ENCODE results near the gene MICB.
"Not testable (repeated sequence)": the region's sequence is repeated elsewhere in the genome, so short reads cannot be mapped to it uniquely, and the experiment has no call there.

The MICB gene

DNA sequence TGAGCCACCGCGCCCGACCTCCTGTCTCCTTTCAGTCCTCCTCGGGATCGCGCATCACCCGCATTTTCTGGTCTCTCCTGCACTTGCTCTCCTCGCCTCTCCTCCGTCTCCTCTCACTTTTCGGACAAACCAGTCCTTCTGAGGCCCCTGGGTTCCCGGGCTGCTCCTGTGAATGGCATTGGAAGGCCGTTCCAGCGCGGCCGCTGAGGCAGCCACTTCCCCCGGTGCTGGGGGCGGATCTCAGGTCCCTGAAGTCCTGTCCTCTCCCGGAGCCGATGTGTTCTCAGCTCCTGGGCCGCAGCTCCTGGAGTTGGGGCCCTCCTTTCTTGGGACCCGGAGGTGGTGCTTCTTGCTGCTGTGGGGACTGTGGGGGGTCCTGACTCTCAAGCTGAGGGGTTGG is 803 bp downstream of the MICB start:
- DNase-seq (ENCODE audit: low read depth in 2 of 2, low spot score in 1 of 2): no peak

DNA sequence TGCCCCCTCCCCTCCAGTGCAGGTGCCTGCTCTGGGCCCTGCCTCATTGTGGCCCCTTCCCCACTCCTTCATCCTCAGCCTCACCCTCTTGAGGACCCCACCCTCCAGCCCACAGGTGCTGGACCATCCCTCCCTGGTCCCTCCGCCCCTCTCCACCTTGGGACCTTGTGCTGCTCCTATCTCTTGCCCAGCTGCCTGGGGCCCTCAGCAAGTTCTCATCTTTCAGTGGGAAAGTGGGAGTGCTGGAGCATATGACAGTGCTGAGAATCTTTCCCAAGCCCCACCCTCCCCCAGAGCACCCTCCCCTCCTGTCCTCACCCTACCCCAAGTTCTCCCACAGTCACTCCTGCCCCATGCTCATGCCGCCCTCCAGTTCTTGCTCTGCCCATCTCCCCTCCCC is 1.7 kb downstream of the MICB start:
- DNase-seq (ENCODE audit: low read depth in 2 of 2, low spot score in 1 of 2): not testable (repeated sequence)

DNA sequence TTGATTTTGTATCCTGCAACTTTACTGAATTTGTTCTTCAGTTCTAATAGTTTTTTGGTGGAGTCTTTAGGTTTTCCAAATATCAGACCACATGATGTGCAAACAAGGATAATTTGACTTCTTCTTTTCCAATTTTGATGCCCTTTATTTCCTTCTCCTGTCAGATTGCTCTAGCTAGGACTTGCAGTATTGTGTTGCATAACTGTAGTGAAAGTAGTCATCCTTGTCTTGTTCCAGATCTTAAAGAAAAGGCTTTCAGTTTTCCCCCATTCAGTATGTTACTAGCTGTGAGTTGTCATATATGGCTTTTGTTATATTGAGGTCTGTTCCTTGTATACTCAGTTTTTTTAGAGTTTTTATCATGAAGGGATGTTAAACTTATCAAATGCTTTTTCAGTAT is 4.6 kb downstream of the MICB start:
- DNase-seq (ENCODE audit: low read depth in 2 of 2, low spot score in 1 of 2): no peak

DNA sequence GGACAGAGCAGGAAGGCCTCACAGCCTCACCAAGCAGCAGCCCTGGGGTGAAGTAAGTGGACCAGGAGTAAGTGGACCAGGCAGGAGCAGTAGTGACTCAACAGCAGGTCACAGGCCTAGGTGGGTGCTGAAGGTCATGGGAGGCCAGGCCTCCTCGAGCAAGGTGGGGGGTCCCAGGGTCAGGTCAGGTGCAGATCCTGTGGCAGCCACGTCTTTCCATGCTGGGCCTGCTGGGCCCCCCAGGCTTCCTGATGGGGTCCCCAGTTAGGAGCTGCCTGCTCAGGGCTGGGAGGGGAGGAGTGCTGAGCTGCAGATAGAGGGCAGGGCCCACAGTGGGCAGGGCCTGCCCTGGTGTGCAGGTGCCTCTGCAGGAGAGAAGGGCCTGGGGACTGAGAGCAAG is 11.1 kb downstream of the MICB start:
- DNase-seq (ENCODE audit: low read depth in 2 of 2, low spot score in 1 of 2): not testable (repeated sequence)

DNA sequence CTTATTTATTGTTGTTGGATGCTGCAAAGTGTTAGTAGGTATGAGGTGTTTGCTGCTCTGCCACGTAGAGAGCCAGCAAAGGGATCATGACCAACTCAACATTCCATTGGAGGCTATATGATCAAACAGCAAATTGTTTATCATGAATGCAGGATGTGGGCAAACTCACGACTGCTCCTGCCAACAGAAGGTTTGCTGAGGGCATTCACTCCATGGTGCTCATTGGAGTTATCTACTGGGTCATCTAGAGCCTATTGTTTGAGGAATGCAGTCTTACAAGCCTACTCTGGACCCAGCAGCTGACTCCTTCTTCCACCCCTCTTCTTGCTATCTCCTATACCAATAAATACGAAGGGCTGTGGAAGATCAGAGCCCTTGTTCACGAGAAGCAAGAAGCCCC is 12.1 kb downstream of the MICB start:
- no peak for DNase-seq (ENCODE audit: low read depth in 2 of 2, low spot score in 1 of 2)

DNA sequence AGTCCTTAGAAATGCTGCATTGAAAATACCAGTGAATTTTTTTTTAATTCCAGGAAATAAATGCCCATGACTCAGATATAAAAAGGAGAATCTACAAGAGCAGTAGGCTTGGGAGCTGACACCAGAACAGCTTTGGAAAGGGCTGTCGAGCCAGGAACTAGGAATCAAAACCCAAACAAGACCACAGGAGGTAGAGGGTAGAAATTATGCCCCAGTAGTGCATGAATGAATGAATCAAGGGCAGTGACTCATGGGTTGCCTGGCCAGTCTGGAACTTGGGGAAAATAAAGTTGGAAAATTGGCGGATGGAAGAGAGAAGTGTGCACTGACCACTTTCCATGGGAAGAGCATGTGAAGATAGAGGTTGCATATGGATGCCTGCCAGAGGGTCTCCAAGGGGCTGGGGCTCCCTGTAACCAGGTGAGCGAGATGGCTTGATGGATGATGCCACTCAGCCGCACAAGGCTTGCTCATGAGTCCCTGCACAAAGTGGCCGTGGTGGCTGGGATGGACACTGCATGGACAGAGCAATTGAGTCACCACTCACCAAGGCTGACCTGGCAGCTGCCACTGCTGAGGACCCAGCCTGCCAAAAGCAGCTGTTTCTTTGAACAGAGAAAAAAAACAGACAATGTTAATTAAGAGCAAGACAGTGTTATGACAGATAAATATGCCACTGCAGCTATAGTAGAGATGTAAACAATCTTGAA is 15.7 kb downstream of the MICB start:
- no peak for DNase-seq (ENCODE audit: low read depth in 2 of 2, low spot score in 1 of 2)

DNA sequence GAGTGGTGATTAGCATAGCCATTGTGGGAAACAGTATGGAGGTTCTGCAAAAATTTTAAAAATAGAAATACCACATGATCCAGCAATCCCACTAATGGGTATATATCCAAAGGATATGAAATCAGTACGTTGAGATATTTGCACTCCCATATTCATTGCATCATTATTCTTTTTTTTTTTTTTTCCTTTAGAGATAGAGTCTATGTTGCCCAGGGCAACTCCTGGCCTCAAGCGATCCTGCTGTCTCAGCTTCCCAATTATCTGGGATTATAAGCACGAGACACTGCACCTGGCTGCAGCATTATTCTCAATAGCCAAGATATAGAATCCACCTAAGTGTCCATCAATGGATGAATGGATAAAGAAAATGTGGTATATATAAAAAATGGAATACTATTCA is 23.9 kb downstream of the MICB start:
- no peak for DNase-seq (ENCODE audit: low read depth in 2 of 2, low spot score in 1 of 2)

DNA sequence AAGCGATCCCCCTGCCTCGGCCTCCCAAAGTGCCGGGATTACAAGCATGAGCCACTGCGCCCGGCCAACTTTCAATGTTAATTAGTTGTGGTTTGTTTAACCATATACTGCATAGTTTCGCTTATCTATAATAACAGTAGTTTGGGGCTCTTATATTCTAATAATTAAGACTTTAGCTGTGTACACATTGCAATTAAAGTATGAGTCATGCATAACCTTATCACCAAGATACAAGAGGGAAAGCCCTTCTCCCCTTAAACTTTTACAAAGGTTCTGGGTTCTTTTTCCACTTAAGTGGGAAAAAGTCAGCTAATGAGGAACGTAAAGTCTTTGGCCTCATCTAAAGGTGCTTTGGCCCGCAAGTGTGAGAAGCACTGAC is 27.6 kb downstream of the MICB start:
- no peak for DNase-seq (ENCODE audit: low read depth in 2 of 2, low spot score in 1 of 2)

DNA sequence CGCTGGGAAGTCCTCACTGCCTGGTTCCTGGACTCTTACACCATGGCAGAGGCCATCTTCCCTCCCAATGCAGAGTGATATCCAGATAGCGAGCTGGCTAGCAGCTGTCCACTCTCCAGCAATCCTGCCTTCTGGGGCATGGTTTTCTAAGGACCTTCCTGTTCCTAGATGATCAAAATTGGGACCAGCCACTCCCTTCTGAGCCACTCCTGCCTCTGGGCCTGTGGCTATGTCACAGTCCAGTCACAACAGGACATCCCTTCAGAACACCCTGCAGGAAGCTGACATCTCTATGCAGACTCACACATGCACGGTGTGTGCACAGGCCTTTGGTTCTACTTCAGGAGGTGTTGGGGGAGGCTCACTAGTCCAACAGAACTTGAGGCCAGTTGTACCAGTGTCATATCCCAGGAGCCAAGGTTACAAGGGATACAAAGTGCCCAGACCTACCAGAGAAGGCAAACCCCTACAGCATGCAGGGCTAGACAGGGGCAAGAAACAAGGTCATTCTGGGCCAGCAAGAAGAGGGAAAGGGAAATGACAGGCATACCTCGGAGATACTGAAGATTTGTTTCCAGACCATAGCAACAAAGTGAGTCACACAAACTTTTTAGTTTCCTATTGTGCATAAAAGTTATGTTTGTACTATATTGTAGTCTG is 28.1 kb downstream of the MICB start:
- no peak for DNase-seq (ENCODE audit: low read depth in 2 of 2, low spot score in 1 of 2)

DNA sequence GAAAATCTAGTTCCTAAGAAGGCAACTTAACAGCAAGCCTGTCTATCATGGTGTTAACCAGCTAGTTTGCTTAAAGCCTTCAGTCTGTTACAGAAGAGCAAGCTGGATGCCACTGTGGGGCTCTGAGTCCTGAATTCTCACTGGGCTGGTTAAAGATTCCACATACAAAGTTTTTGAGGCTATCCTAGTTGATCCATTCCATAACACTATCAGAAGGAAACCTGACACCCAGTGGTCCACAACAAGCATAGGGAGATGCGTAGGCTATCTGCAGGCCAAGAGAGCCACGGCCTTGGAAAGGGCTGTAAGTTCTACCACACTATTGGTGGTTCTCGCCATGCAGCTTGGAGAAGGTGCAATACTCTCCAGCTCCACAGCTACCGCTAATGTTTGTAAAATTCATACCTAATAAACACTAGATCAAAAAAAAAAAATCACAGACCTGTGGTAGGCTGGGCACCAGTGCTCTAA is 30.4 kb downstream of the MICB start:
- no peak for DNase-seq (ENCODE audit: low read depth in 2 of 2, low spot score in 1 of 2)

DNA sequence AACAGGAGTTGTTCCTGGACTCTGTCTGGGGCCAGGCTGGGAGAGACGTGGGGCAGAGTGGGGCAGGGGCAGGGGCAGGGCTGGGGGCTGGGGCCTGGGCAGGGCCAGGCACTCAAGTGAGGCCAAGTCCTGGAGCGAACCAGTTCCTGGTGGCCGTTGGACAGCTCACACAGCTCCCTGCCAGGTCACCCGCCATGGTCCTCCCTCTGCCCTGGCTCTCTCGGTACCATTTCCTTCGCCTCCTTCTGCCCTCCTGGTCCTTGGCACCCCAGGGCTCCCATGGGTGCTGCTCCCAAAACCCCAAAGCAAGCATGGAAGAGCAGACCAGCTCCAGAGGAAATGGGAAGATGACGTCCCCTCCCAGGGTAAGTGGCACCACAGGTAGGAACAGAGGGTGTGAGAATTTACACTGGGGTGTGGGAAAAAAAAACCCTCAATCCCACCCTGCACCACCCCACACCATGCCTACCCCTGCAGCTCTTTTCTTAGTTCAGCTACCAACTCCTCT is 30.9 kb downstream of the MICB start, which contains the start of gene MCCD1:
Gene MCCD1, plus strand, starts transcription at position 142 of the 508 bp plus-strand sequence. Its CDS starts 53 bp downstream, at position 195.
- no peak for DNase-seq (ENCODE audit: low read depth in 2 of 2, low spot score in 1 of 2)

DNA sequence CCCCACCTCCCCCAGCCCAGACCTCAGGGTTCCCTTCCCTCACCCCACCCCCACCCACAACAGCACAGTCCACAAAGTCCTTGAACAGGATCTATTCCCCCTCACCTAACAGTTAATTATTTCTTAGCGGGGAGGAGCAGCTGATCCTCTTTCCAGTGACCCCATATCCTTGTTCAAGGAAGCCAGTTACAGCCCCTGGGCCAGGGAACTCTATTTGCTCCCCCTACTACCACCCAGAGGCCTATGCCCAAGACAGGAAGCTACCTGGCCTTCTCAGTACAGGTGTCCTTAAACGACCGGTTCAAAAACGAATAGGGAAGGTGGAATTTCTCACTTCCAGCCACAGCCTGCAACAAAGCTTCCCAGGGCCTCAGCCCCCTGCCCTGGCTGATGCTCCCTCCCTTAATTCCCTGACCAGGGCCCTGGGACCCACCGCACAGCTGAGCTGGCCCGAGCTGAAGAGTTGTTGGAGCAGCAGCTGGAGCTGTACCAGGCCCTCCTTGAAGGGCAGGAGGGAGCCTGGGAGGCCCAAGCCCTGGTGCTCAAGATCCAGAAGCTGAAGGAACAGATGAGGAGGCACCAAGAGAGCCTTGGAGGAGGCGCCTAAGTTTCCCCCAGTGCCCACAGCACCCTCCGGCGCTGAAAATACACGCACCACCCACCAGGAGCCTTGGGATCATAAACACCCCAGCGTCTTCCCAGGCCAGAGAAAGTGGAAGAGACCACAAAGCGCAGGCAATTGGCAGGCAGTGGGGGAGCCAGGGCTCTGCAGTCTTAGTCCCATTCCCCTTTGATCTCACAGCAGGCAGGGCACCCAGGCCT is 31.6 kb downstream of the MICB start:
- DNase-seq (ENCODE audit: low read depth in 2 of 2, low spot score in 1 of 2): no peak

DNA sequence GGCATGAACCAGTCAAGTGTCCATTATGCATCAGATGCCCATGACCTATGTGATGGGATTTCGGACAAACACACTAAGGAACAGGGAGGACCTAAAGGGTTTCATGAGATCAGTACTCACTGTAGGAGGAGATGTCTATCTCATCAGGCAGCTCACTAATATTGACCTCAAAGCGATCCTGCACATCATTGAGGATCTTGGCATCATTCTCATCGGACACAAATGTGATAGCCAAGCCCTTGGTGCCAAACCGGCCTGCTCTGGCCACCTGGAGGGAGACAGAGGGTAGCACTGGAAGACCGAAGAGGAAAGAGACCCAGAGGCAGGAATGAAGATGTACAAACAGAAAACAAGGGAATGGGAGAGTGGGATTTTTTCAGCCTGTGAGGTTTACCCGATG is 32.7 kb downstream of the MICB start:
- no peak for DNase-seq (ENCODE audit: low read depth in 2 of 2, low spot score in 1 of 2)

DNA sequence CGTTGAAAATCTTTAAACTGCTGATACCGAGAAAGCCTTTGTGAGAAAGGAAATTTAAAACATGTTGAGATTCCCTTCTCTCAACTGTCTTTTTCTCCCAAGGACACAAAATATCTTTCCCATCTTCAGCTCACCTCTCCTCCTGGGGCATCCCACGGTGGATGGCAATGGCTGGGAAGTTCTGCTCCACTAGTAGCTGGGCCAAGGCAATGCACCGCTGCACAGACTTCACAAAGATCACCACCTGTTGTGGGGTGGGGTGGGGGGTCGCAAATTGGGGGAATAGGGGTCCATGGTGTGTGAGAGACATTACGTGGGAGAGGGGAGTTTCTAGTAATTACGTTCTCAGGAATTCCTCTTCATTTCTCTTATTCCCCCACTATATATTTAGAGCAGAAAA is 33.2 kb downstream of the MICB start:
- DNase-seq (ENCODE audit: low read depth in 2 of 2, low spot score in 1 of 2): no peak

DNA sequence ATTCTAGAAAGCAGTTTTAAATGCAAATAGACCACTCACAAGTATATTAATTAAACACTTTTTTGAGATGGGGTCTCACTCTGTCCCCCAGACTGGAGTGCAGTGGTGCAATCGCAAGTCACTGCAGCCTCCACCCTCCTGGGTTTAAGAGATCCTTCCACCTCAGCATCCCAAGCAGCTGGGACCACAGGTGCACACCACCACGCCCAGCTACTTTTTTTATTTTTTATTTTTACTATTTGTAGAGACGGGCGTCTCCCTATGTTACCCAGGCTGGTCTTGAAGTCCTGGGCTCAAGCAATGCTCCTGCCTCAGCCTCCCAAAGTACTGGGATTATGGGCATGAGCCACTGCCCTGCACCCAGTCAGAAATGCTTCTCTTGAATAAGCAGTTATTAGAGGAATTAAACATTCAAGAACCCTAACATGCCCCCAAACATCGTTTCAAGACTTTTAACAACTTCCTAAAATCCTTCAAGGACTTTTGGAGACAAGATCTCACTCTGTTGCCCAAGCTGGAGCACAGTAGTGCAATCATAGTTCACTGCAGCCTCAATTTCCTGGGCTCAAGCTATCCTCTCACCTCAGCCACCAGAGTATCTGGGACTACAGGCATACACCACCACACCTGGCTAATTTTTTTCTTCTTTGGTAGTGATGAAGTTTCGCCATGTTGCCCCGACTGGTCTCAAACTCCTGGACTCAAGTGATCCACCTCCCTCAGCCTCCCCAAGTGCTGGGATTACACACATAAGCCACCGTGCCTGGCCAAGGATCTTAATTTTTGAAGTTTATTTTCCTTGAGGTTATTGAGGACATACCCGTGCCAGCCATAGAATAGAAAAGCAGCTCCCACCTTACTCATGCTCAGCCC is 34.1 kb downstream of the MICB start:
- DNase-seq (ENCODE audit: low read depth in 2 of 2, low spot score in 1 of 2): no peak

DNA sequence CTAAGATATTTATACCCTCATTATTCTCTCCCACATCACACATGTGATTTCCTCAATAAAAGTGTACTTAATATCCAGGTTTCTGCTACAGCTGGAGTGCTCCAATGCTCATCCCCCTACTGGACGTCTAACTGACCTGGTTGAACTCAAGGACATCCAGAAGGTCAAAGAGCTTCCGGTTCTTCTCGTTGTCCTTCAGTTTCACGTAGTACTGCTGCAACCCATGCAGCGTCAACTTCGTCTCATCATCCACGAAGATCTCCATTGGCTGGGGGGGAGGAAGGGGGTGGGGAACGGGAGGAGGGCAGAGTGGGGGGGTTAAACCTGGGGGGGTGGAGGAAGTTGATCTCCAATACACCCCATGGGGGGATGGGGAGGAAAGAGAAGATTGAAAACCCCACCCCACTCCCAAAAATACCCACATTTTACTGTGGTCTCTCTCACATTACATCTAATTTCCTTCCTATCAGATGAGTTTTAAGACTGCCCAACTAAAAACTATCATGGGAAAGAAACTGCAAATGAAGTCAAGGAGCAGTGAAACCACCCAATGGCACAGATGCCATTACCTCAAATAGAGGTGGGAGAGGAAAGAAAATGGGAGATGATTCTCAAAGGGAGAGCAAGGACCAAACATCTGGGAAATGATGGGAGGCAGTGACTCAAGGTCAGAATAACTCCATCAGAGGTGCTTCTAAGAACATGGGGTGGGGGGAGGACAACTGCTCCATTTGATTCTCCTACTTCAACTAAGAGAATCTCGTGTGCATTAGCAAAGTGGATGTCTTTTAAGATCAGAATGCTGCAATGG is 34.9 kb downstream of the MICB start:
- no peak for DNase-seq (ENCODE audit: low read depth in 2 of 2, low spot score in 1 of 2)

DNA sequence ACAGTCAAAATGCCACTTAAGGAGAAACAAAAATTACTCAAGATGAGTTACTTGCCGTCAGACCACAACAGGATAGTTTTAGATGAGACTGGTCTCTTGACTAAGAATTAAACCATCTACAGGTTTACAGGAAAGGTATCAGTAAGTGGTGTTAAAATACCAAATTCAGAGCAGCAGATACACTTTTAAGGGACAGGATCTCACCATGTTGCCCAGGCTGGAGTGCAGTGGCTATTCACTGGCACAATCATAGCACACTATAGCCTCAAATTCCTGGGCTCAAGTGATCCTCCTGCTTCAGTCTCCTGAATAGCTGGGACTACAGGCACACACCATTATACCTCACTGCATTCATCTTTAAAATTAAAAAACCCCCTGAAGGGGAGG is 35.5 kb downstream of the MICB start:
- DNase-seq (ENCODE audit: low read depth in 2 of 2, low spot score in 1 of 2): no peak

DNA sequence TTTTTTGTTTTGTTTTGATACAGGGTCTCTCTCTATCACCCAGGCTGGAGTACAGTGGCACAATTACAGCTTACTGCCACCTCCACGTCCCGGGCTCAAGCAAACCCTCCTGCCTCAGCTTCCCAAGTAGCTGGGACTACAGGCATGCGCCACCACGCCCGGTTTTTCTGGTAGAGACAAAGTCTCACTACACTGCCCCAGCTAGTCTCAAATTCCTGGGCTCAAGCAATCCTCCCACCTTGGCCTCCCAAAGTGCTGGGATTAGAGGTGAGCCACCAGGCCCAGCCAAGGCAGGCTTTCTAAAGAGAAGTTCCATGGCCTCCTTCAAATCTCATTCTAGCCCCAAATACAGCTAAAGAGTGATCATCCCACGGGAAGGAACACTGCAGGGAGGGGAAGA is 36.1 kb downstream of the MICB start:
- DNase-seq (ENCODE audit: low read depth in 2 of 2, low spot score in 1 of 2): no peak

DNA sequence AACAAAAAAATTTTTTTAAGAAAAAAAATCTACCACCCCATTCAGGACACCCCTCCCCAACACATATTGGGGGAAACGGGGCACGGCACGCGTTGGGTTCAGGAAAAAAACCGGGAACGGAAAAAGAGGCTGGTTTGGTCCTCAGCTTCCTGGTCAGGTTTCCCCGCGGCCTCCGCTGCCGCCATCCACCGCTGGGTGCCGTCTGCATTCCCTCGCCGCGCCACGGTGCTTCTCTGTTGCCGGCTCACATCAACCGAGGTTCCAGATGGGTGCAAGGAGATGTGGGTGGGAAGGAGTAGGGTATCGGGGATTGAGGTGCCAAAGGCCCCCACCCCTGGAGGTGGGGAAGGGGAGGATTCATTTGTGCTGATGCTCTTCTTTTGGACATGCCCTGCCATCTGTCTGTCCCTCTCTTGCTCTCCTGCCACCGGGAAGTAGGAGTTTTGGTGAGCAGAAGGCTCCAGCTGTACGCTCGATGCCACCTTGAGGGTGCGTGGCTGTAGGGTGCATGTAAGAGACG is 36.6 kb downstream of the MICB start:
- no peak for DNase-seq (ENCODE audit: low read depth in 2 of 2, low spot score in 1 of 2)
